K562 (cell line): ENCODE measurements around the gene SNRNP70. TPM values are rescaled to one million over a fixed set of nuclear protein-coding genes. Genes with fewer than 3 reads are reported as not detected.

ENCODE experiments used
- GATAD2A ChIP-seq: fragments of 450-650 bp; IDR thresholded peaks from 2 replicates; pipeline ENCODE4 v1.6.1; 2017
- HDAC2 ChIP-seq: fragments of 450-650 bp; IDR thresholded peaks from 2 replicates; pipeline ENCODE4 v1.6.1; 2016; ENCODE audit warnings: mild to moderate bottlenecking
- HDAC3 ChIP-seq: fragments of 450-650 bp; IDR thresholded peaks from 2 replicates; pipeline ENCODE4 v1.6.1; 2018; ENCODE audit warnings: borderline replicate concordance, mild to moderate bottlenecking, moderate library complexity; ENCODE audit not compliant: partially characterized antibody
- LCOR ChIP-seq: sonication (generic); formaldehyde crosslinking; IDR thresholded peaks from 2 replicates; pipeline ENCODE4 v1.8.0; 2022; ENCODE audit warnings: mild to moderate bottlenecking, missing genetic modification reagents
- NBN ChIP-seq: fragments of 450-650 bp; IDR thresholded peaks from 2 replicates; pipeline ENCODE4 v1.6.1; 2016; ENCODE audit warnings: low read depth, mild to moderate bottlenecking
- SOX6 ChIP-seq: fragments of 450-650 bp; IDR thresholded peaks from 2 replicates; pipeline ENCODE4 v1.6.1; 2014; ENCODE audit warnings: mild to moderate bottlenecking
- TOE1 ChIP-seq, 2 experiments: fragments of 450-650 bp in 1 of 2; sonication (generic) in 1 of 2; formaldehyde crosslinking in 1 of 2; IDR thresholded peaks; 2 replicates each; pipeline versions ENCODE4 v1.7.1 to v1.8.0; 2016 to 2022; ENCODE audit warnings: borderline replicate concordance in 2 of 2, mild to moderate bottlenecking in 2 of 2, antibody characterized with exemption in 1 of 2, inconsistent platforms in 1 of 2, low read depth in 1 of 2, missing genetic modification reagents in 1 of 2, moderate library complexity in 1 of 2
- TRIM24 ChIP-seq, 2 experiments: fragments of 450-650 bp; IDR thresholded peaks; 2 replicates each; pipeline ENCODE4 v1.6.1; 2016
- ZNF589 ChIP-seq: fragments of 200-800 bp; sonication (Bioruptor generic); IDR thresholded peaks from 2 replicates; pipeline ENCODE4 v1.6.1; 2016; ENCODE audit warnings: low read depth, missing genetic modification characterization, missing compliant biosample characterization
- polyA plus RNA-seq, 8 experiments: library from polyadenylated mRNA; depleted of rRNA in 4 of 8; stranded (reverse) in 5 of 8; unstranded in 3 of 8; fragments of >200 nt; fragmentation: Nextera tagmentation in 2 of 8; fragmentation: Illumina TruSeq in 1 of 8; extraction: Ambion mirVana in 2 of 8; extraction: Trizol in 1 of 8; gene quantifications; 2 replicates each; pipeline versions ENCODE4 v1.2.1 to v1.2.3, GENCODE V29; 2011 to 2014; ENCODE audit warnings: inconsistent platforms in 1 of 8, missing spikeins in 1 of 8
- total RNA-seq, 7 experiments: library from RNA; depleted of rRNA in 6 of 7; stranded (reverse); fragments of >200 nt in 6 of 7; fragmentation: Illumina TruSeq in 2 of 7; extraction: Trizol in 2 of 7; gene quantifications; 2 replicates each; pipeline versions ENCODE4 v1.2.1 to v1.2.3, GENCODE V29; 2011 to 2021; ENCODE audit warnings: low replicate concordance in 1 of 7
- TF ChIP-seq, protein P1 (sequence below), 2 experiments: fragments of 450-650 bp; conservative IDR thresholded peaks; 2 replicates each; pipeline ENCODE4 v1.6.1; 2017; ENCODE audit warnings: mild to moderate bottlenecking in 2 of 2, moderate library complexity in 2 of 2
- TF ChIP-seq, protein P2 (sequence below): sonication (generic); formaldehyde crosslinking; IDR thresholded peaks from 2 replicates; pipeline ENCODE4 v1.4.0; 2020; ENCODE audit warnings: mild to moderate bottlenecking, missing genetic modification reagents
- TF ChIP-seq, protein P3 (sequence below), 2 experiments: fragments of 450-650 bp in 1 of 2; sonication (generic) in 1 of 2; formaldehyde crosslinking in 1 of 2; IDR thresholded peaks; 2 replicates each; pipeline versions ENCODE4 v1.7.1 to v1.9.0; 2016 to 2022; ENCODE audit warnings: inconsistent platforms in 1 of 2, mild to moderate bottlenecking in 1 of 2, missing genetic modification reagents in 1 of 2

SNRNP70 gene
- total and polyA plus RNA-seq, 9 of the 15 experiments (the other 6 are each of a cell fraction or from before 2014, with no cell fraction given): 2.8 to 496 (median 136) TPM

DNA sequence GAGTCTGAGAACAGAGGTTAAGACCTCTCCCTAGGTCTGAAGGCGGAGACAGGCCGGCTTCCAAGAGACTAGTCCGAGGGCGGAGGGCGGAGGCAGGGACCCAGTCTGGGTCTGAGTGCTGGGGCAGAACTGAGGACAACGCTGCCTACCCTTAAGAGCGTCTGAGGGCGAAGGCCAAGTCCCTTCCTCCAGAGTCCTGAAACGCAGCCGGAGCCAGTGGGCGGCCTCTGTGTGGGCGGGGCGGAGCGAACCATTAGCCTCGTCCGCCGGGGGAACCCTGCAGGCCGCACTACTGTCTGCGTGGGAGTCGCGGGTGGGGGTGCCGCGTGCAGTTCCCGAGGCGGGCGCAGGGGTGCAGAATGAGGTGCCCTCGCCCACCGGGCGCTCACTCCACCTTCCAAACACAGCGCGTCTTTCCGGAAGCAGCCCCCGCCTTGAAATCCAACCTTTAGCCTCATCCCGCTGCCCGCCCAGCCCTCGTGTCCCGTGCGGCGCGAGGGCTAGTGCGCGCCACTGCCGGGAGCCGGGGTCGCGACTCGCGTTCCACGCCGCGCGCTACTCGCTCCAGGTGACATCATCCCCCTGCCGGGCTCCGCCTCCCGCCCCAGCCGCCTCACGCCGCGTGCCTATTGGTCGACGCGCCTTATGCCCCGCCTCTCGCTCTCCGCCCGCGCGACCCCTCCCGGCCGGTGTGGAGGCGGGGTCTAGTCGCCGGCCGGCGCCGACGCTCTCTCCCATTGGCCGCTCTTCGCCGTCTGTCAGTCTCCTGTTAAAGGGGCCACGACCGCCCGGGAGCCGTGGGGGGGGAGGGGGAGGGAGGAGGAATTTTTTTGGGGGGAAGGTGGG lies 33.5 kb downstream of the SNRNP70 start, which contains the start of gene C19orf73 (continued):
- TF ChIP-seq HDAC3 (no peak), TRIM24 (IDR thresholded peaks at IDR 0.05) (peak in 1 of 2 experiments; percentile 47; a peak in 1 of 4 replicates), LCOR (CRISPR knock-in tag) (peak; percentile 96), SOX6 (no peak), HDAC2 (peak; percentile 94), TOE1 (IDR thresholded peaks at IDR 0.05; ENCODE audit: borderline replicate concordance) (peak; percentile 96), TOE1 (CRISPR knock-in tag; IDR thresholded peaks at IDR 0.05; ENCODE audit: borderline replicate concordance, low read depth) (peak; percentile 94; the same call in 1 of the 2 replicates), GATAD2A (peak; percentile 85; the same call in 1 of the 2 replicates), ZNF589 (CRISPR knock-in tag) (peak; percentile 71; the same call in 1 of the 2 replicates), NBN (peak; percentile 81)
- TF ChIP-seq, protein P1, sequence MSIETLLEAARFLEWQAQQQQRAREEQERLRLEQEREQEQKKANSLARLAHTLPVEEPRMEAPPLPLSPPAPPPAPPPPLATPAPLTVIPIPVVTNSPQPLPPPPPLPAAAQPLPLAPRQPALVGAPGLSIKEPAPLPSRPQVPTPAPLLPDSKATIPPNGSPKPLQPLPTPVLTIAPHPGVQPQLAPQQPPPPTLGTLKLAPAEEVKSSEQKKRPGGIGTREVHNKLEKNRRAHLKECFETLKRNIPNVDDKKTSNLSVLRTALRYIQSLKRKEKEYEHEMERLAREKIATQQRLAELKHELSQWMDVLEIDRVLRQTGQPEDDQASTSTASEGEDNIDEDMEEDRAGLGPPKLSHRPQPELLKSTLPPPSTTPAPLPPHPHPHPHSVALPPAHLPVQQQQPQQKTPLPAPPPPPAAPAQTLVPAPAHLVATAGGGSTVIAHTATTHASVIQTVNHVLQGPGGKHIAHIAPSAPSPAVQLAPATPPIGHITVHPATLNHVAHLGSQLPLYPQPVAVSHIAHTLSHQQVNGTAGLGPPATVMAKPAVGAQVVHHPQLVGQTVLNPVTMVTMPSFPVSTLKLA (conservative IDR thresholded peaks at IDR 0.05): peak; percentile 87 to 95
- TF ChIP-seq, protein P2, sequence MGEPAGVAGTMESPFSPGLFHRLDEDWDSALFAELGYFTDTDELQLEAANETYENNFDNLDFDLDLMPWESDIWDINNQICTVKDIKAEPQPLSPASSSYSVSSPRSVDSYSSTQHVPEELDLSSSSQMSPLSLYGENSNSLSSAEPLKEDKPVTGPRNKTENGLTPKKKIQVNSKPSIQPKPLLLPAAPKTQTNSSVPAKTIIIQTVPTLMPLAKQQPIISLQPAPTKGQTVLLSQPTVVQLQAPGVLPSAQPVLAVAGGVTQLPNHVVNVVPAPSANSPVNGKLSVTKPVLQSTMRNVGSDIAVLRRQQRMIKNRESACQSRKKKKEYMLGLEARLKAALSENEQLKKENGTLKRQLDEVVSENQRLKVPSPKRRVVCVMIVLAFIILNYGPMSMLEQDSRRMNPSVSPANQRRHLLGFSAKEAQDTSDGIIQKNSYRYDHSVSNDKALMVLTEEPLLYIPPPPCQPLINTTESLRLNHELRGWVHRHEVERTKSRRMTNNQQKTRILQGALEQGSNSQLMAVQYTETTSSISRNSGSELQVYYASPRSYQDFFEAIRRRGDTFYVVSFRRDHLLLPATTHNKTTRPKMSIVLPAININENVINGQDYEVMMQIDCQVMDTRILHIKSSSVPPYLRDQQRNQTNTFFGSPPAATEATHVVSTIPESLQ: peak; percentile 84; the same call in 1 of the 2 replicates
- TF ChIP-seq, protein P3, sequence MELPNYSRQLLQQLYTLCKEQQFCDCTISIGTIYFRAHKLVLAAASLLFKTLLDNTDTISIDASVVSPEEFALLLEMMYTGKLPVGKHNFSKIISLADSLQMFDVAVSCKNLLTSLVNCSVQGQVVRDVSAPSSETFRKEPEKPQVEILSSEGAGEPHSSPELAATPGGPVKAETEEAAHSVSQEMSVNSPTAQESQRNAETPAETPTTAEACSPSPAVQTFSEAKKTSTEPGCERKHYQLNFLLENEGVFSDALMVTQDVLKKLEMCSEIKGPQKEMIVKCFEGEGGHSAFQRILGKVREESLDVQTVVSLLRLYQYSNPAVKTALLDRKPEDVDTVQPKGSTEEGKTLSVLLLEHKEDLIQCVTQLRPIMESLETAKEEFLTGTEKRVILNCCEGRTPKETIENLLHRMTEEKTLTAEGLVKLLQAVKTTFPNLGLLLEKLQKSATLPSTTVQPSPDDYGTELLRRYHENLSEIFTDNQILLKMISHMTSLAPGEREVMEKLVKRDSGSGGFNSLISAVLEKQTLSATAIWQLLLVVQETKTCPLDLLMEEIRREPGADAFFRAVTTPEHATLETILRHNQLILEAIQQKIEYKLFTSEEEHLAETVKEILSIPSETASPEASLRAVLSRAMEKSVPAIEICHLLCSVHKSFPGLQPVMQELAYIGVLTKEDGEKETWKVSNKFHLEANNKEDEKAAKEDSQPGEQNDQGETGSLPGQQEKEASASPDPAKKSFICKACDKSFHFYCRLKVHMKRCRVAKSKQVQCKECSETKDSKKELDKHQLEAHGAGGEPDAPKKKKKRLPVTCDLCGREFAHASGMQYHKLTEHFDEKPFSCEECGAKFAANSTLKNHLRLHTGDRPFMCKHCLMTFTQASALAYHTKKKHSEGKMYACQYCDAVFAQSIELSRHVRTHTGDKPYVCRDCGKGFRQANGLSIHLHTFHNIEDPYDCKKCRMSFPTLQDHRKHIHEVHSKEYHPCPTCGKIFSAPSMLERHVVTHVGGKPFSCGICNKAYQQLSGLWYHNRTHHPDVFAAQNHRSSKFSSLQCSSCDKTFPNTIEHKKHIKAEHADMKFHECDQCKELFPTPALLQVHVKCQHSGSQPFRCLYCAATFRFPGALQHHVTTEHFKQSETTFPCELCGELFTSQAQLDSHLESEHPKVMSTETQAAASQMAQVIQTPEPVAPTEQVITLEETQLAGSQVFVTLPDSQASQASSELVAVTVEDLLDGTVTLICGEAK (IDR thresholded peaks at IDR 0.05): peak; percentile 56; the same call in 1 of the 2 replicates
- TF ChIP-seq, protein P3 (CRISPR knock-in tag; IDR thresholded peaks at IDR 0.05): no peak
